ENCODE results near the gene COLGALT1.

COLGALT1 gene

DNA sequence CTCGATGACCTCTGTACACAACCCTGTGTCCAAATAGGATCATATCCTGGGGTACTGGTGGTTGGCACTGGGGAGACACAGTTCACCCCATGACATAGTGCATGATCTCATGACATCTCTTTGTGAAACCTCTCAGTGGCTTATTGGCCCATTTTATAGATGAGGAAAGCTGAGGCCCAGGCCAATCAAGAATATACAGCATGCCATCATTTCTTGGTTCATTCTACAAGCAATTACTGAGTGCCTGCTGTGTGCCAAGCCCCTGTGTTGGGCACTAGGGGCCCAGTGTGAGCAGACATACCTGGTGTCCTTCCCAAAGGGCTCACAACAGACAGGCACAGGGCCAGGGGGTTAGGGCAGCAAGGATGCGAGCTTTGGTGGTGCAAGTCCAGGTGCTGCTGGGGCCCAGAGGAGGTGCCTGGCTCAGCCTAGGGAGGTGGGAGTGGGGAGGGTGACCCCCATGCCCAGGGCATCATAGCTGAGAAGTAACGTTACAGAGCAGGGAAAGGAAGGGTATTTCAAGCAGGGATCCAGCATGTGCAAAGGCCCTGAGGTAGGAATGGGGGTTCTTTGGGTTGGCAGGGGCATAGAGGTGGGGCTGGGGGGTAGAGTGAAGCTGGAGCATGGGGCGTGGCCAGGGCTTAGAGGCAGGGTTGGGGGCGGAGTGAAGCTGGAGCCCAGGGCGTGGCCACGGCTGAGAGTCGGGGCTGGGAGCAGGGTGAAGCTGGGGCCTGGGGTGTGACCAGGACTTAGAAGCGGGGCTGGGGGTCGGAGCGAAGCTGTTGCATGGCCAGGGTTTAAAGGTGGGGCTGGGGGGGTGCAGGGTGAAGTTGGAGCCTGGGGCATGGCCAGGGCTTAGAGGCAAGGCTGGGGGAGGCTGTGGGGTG is 20.7 kb downstream of the COLGALT1 start:
- Histone ChIP-seq H3K9me2 (replicated peaks; ENCODE audit: control insufficient read depth, low read length) (no peaks in the 10 kb centered on the region), H4K20me1 (ENCODE audit: control insufficient read depth, insufficient read depth, low read depth, low read length) (peaks cover 17% of the 10 kb centered on the region), H3K4me3 (ENCODE audit: low read length) (no peak overlapping the region), H3K27me3 (ENCODE audit: control insufficient read depth, low read length) (no peaks in the 10 kb centered on the region), H3K4me2 (ENCODE audit: low read length) (no peak overlapping the region), H3K36me3 (ENCODE audit: control insufficient read depth, low read length) (peaks cover 68% of the 10 kb centered on the region), H3K4me1 (ENCODE audit: control insufficient read depth, low read length) (peaks cover 8% of the 10 kb centered on the region), H3K9me3 (ENCODE audit: control insufficient read depth, insufficient read depth, low read length) (no peaks in the 10 kb centered on the region), H3K79me2 (ENCODE audit: control insufficient read depth, low read length) (peaks cover 10% of the 10 kb centered on the region; the same call in 1 of the 2 replicates), H3F3A (ENCODE audit: control insufficient read depth, insufficient read depth) (peaks cover 3% of the 10 kb centered on the region; the same call in 1 of the 2 replicates), H3K27ac (ENCODE audit: low read depth, low read length) (no peak overlapping the region)
- TF ChIP-seq EZH2phosphoT487 (IDR thresholded peaks at IDR 0.05; ENCODE audit: borderline replicate concordance, low read length) = no peak
- TF ChIP-seq, protein P1, sequence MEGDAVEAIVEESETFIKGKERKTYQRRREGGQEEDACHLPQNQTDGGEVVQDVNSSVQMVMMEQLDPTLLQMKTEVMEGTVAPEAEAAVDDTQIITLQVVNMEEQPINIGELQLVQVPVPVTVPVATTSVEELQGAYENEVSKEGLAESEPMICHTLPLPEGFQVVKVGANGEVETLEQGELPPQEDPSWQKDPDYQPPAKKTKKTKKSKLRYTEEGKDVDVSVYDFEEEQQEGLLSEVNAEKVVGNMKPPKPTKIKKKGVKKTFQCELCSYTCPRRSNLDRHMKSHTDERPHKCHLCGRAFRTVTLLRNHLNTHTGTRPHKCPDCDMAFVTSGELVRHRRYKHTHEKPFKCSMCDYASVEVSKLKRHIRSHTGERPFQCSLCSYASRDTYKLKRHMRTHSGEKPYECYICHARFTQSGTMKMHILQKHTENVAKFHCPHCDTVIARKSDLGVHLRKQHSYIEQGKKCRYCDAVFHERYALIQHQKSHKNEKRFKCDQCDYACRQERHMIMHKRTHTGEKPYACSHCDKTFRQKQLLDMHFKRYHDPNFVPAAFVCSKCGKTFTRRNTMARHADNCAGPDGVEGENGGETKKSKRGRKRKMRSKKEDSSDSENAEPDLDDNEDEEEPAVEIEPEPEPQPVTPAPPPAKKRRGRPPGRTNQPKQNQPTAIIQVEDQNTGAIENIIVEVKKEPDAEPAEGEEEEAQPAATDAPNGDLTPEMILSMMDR (IDR thresholded peaks at IDR 0.05; ENCODE audit: low read depth, low read length, poor library complexity, severe bottlenecking) = no peak

DNA sequence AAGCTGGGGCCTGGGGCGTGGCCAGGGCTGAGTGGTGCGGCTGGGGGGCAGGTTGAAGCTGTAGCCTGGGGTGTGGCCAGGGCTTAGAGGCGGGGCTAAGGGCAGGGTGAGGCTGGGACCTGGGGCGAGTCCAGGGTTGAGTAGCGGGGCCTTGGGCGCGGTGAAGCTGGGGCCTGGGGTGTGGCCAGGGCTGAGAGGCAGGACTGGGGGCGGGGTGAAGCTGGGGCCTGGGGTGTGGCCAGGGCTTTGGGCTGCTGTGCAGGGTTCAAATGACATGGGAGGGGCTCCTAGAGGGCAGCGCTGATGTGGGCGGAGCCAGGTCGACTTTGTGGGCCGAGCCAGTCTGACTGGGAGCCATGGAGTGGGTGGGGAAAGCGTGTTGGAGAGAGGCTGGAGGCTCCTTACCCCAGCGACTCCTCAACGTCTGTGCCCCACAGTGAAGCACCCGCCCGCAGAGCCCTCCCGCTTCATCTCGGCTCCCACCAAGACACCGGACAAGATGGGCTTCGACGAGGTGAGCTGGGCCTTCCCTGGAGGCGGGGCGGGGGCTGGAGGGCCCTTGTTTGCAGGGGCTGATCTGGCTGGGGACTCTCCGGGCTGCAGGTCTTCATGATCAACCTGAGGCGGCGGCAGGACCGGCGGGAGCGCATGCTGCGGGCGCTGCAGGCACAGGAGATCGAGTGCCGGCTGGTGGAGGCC is 21.5 kb downstream of the COLGALT1 start:
- Histone ChIP-seq H3K9me2 (replicated peaks; ENCODE audit: control insufficient read depth, low read length) (no peaks in the 10 kb centered on the region), H3K4me3 (ENCODE audit: low read length) (no peak overlapping the region), H3K79me2 (ENCODE audit: control insufficient read depth, low read length) (peaks cover 10% of the 10 kb centered on the region; the same call in 1 of the 2 replicates), H3K36me3 (ENCODE audit: control insufficient read depth, low read length) (peaks cover 72% of the 10 kb centered on the region), H4K20me1 (ENCODE audit: control insufficient read depth, insufficient read depth, low read depth, low read length) (peaks cover 17% of the 10 kb centered on the region), H3K4me1 (ENCODE audit: control insufficient read depth, low read length) (peaks cover 8% of the 10 kb centered on the region), H3K27me3 (ENCODE audit: control insufficient read depth, low read length) (no peaks in the 10 kb centered on the region), H3K27ac (ENCODE audit: low read depth, low read length) (no peak overlapping the region), H3K4me2 (ENCODE audit: low read length) (no peak overlapping the region), H3F3A (ENCODE audit: control insufficient read depth, insufficient read depth) (peaks cover 3% of the 10 kb centered on the region; the same call in 1 of the 2 replicates), H3K9me3 (ENCODE audit: control insufficient read depth, insufficient read depth, low read length) (no peaks in the 10 kb centered on the region)
- TF ChIP-seq, protein P1 (IDR thresholded peaks at IDR 0.05; ENCODE audit: low read depth, low read length, poor library complexity, severe bottlenecking) = no peak
- TF ChIP-seq EZH2phosphoT487 (IDR thresholded peaks at IDR 0.05; ENCODE audit: borderline replicate concordance, low read length) = no peak

DNA sequence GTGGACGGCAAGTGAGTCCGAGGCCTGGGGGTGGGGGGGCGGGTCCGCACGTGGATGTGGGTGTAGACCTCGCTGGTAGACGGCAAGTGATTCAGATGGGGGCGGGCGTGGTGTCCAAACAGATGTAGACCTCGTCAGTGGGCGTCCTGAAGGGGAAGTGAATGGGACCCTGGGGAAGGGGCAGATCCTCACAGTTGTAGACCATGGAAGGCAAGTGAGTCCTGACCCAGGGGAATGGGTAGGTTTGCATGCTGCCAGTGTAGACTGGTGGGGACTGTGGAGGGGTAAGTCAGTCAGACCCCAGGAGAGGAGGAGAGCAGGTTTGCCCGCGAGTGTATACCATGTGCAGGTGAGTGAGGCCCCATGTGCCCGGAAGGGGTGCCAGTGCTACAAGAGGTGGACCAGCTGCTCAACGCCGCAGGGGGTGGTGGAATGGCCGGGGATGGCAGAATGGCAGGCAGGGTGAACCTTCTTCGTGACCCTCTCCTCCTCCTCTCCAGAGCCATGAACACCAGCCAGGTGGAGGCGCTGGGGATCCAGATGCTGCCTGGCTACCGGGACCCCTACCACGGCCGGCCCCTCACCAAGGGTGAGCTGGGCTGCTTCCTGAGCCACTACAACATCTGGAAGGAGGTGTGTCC is 22.1 kb downstream of the COLGALT1 start:
- Histone ChIP-seq H3K36me3 (ENCODE audit: control insufficient read depth, low read length) (peaks cover 73% of the 10 kb centered on the region), H3K4me3 (ENCODE audit: low read length) (no peak overlapping the region), H3K4me1 (ENCODE audit: control insufficient read depth, low read length) (peaks cover 8% of the 10 kb centered on the region), H3F3A (ENCODE audit: control insufficient read depth, insufficient read depth) (peaks cover 3% of the 10 kb centered on the region; the same call in 1 of the 2 replicates), H3K4me2 (ENCODE audit: low read length) (no peak overlapping the region), H3K27ac (ENCODE audit: low read depth, low read length) (no peak overlapping the region), H3K27me3 (ENCODE audit: control insufficient read depth, low read length) (no peaks in the 10 kb centered on the region), H3K9me3 (ENCODE audit: control insufficient read depth, insufficient read depth, low read length) (no peaks in the 10 kb centered on the region), H3K9me2 (replicated peaks; ENCODE audit: control insufficient read depth, low read length) (no peaks in the 10 kb centered on the region), H4K20me1 (ENCODE audit: control insufficient read depth, insufficient read depth, low read depth, low read length) (peaks cover 17% of the 10 kb centered on the region), H3K79me2 (ENCODE audit: control insufficient read depth, low read length) (peaks cover 10% of the 10 kb centered on the region; the same call in 1 of the 2 replicates)
- no peak for TF ChIP-seq EZH2phosphoT487 (IDR thresholded peaks at IDR 0.05; ENCODE audit: borderline replicate concordance, low read length)
- TF ChIP-seq, protein P1 (IDR thresholded peaks at IDR 0.05; ENCODE audit: low read depth, low read length, poor library complexity, severe bottlenecking) = no peak
